ENCODE data around the gene NEURL3. TPM values are rescaled to one million over a fixed set of nuclear protein-coding genes. Genes with fewer than 3 reads are reported as not detected.
"Not testable (repeated sequence)": the region's sequence is repeated elsewhere in the genome, so short reads cannot be mapped to it uniquely, and the experiment has no call there.

The NEURL3 gene
- polyA plus RNA-seq, 1 donor: 0.19 TPM

DNA sequence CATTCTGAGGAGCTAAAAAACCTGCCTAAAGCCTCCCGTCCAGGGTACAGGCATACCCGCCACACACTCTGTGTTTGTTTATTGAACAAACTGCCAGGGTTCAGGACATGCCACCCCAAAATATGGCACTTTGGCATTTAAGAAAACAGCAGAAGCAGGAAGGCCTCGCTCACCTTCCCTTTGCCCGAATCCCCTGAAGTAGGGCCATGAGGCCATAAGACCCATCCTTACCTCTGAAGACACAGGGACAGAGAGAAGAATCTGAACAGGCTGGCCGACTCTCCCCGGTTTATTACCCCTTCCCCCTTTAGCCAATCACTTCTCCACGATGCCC, 1.7 kb upstream of the NEURL3 start:
- no peak for DNase-seq (ENCODE audit: low read depth)

DNA sequence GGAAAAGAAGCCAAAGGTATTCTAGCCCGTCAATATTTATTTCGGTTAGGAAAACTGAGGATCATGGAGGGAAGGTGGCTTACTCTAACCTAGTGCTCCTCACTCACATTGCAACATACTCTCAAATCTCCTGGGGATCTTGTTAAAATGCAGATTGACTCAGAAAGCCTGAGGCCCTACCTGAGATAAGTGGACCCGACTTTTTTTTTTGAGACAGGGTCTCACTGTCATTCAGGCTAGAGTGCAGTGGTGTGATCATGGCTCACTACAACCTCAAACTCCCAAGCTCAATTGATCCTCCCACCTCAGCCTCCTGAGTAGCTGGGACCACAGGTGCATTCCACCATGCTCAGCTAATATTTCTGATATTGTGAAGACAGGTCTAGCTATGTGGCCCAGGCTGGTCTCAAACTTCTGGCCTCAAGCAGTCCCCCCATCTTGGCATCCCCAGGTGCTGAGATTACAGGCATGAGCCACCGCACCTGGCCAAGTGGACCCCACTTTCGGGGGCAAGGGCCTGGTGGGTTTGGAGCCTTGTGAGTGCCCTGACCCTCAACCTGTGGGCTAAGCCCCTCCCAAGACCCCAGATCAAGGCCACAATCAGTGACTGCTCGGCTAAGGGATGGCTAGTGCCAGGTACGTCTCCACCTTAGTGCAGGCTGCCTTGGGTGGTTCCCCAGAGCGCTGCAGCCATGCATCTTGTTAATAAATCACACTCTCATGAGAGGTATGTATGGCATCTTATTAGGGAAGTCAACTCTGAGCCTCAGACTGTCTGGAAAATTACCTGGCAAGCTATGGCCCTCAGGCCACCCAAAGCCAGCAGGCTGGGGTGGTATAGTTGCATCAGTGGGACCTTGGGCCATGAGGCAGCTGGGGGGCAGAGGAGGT, 1.1 kb upstream of the NEURL3 start:
- DNase-seq (ENCODE audit: low read depth): no peak

DNA sequence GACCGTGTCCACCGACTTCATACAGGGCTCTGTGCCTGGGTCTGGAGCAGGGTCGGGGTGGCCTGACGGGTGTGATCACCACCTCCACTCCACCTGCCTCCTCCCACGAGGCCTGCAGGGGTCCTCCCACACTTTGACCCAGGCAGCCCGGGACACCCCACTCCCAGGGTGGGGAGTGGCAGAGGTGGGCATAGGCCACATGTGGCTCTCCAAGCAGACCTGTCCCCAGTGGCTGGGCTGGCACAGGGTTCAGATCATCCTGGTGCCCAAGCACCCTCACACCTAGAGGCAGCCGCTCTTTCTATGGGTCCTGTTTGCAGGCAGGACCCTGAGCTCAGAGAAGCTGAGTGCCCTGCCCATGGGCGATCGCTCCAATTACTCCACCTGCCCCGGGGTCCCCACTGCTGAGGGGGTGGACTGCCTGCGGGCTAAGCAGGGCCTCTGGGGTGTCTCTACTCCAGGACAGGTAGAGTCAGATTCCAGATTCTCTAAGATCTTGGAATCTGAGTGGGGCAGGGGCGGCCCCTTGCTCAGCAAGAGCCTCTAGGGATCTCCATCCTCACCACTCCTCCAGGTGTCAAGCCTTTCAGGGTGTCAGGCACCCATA, 1.4 kb downstream of the NEURL3 start:
- no peak for DNase-seq (ENCODE audit: low read depth)

DNA sequence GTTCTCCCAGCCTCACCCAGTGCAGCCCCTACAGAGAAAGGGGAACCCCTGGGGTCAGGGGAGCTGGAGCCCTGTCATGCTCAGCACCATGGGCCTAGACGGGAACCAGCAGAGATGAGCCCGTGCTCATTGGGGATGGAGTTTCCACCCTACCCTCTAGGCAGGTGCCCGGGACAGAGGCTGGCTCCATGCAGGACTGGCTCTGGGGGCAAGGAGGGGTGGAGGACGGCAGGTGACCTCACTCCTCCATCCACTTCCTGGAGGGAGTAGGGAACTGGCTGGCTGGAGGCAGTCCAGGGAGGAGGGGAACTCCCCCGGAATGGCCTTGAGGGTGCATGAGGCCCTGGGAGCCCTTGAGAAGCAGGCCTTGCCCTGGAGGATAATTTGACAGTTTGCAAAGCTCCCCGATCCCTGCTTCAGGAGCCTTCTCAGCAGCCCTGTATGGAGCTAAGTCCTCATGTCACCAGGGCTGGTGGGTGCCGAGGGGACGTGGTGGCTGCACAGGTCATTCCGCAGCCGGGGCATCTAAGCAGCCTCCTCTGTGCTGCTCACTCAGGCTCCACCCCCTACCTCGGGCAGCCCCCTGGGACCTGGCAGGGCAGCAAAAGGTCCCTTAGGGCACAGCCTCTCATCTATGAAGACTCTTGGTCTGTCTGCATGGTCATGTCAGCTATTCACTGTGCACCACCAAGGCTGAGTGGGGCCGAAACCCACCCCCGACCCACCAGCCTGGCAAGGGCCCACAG, 2.1 kb downstream of the NEURL3 start:
- no peak for DNase-seq (ENCODE audit: low read depth)

DNA sequence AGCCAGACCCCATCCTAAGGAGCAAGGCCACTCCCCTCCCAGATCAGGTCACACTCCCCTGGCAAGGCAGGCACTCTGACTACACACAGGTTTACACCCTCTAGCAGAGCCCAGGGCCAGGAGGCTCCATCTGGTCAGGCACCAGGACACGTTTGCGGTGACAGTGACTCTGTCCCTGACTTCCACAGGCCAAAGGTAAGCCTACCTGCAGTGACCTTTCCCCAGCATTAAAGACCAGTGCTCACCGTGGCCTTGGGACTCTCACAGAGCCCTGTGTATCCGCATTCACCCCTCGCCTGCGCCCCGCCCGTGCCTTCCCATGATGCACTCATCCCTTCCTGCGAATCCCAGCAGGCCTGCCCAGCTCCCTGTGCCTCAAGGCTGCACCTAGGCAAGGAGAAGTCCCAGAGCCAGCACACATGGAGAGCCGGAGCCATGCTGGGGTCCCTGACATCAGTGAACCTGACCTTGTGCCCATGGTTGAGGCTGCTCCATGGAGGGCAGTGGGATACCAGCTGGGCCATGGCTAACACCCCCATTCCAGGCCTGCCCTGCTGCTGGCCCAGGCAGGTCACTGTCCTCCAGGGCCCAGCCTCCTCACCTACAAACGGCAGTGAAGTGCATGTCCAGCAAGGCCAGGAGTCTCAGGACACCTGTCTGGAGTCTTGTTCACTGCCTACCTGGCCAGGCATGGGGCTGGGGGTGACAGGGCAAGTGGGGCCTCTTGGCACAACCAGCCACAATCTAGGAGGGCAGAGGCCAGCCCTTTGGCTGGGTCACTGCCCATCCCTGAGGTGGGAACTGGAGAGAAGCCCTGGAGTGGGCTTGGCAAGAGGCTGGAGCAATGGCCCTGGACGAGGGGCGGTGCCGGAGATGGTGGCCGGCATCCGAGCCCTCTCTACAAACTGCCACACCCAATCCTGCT, 3.0 kb downstream of the NEURL3 start:
- no peak for DNase-seq (ENCODE audit: low read depth)

DNA sequence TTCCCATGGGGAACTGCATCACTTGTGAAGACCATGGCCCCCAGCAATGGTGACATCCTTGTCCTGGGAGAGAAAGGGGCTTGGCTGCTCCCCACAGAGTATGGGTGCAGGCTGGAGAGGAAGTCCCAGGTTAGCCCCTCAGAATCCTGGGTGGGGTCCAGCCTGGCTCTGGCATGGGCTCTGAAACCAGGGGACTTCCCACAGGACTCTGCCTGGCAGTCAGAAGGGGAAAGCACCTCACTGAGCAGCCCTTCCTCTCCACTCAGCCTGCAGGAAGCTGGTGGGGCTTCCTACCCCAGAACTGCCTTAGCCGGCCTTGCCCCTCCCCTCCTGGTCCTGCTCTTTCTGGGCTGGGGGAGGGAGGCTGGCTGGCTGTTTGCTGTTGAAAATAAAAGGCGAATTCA, 3.7 kb downstream of the NEURL3 start:
- DNase-seq (ENCODE audit: low read depth): no peak

DNA sequence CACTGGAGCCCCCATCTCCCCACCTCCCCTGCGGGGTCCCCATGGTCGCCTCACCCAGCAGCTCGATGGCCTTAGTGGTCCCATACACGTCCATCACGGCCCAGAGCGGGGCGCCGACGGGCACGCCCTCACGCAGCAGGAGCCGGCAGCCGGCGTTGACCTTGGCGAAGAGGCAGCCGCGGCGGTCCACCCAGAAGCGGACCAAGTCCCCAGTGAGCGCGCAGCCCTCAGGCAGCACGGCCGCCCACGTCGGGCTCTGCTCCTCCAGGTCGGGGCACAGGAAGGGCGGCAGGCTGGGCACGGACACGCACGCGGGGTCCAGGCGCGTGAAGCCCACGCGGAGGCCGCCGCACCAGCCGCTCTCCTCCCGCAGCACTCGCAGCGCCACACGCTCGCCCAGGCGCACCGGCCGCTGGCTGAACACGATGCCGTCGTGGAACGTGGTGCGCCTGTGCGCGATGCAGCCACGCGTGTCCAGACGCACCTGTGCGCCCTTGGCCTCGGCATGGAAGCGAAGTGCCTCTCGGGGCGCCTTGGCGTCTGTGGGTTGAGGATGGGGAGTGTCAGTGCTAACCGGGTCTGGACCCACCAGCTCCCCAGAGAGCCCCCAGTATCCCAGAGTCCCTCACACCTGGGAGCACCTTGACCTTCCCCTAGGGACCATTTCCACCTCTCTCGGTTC, 4.6 kb downstream of the NEURL3 start:
- DNase-seq (ENCODE audit: low read depth): no peak

DNA sequence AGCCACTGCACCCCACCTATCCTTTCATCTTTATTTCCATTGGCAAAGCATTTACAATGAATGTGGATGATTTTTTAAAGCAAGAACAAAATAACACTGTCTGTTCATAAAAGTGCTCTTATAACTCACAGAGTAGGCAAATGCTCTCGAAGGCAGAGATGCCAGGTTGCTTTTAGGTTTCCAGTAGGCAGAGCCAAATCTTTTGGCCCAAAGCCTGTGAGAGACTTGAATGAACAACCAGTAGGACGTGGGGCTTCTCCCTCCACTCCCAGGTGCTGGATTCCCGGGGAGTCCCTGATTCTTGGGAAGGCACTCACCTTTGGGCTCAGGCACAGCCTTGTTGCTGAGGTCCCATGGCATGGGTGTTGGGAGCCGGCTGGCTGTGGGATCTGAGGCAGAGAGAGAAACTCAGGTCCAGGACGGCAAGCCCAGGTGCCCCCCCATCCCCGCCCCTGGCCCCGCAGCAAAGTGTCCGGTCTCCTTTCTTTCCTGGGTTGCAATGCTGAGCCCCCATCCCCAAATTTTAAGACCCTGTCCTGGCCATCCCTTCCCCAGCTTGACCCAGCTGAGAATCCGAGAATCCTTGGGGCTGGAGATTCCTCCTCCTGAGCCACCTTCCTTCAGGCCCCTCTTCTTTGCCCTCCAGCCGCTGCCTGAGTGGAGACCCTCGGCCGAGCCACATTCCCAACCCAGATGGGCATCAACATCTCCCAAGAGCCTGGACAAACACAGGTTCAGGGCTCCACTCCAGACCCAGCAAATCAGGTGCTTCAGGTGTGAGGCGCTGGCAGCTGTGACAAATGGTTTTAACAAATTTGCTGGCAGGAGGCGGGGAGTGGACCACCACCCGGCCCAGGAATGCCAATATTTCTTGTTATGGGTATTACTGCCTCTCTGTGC, 5.8 kb downstream of the NEURL3 start:
- no peak for DNase-seq (ENCODE audit: low read depth)

DNA sequence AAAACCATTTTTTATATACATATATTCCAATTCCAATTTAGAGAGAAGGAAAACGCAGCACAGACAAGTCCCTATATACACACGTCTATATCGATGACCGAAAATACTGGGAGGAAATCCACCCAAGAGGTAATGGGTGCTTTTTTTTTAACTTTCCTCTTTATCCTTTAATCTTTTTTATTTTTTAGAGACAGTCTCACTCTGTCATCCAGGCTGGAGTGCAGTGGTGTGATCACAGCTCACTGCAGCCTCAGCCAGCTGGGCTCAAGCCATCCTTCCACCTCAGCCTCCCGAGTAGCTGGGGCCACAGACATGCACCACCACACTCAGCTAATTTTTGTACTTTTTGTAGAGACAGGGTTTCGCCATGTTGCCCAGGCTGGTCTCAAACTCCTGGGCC, 6.5 kb downstream of the NEURL3 start:
- not testable (repeated sequence) for DNase-seq (ENCODE audit: low read depth)

DNA sequence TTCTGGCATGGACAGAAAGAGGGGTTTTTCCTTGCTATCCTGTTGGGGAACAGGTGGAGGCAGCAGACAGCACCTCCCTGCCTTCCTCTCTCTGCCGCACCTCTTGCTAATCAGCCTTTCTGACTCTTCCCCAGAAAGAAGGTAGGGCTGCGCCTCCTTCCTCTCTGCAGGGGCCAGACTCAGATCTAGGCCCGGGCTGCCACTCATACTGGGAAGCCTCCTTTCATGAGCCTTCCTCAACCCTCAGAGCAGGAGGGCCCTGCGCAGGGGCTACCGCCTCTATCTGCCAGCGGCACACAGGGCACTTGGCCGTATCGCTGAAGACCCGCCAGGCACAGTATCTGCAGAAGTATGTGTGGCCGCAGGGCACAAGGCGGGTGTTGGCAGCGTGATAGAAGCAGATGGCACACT, 7.1 kb downstream of the NEURL3 start:
- no peak for DNase-seq (ENCODE audit: low read depth)

DNA sequence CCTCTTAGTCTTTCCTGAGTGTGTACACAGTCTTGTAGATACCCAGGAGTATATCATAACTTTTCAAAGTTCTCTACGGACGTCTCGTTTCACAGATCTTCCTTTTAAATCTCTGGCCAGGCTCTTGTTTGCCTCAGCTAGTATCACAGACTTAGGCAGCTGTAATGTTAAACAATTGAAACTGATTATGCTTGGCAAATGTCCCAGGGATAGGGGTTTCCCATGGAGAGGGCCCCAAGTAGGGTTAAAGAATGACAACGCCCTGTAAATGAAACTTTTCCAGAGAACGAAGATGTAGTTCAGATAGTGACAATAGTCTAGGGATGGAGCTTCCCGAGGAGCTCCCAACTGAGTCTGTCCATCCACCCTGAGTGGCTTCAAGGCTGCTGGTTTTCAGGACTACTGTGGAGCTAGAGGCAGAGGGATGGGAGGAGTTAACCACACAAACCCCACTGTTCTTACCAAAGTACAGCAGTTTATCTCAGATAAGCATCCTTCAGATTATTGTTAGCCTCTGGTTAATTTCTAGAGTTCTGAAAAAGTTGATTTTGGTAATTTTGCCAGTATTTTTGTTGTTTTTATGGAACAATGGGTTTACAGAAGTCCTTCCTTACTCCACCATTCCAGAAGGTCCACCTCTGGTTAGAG, 9.1 kb downstream of the NEURL3 start:
- no peak for DNase-seq (ENCODE audit: low read depth)

DNA sequence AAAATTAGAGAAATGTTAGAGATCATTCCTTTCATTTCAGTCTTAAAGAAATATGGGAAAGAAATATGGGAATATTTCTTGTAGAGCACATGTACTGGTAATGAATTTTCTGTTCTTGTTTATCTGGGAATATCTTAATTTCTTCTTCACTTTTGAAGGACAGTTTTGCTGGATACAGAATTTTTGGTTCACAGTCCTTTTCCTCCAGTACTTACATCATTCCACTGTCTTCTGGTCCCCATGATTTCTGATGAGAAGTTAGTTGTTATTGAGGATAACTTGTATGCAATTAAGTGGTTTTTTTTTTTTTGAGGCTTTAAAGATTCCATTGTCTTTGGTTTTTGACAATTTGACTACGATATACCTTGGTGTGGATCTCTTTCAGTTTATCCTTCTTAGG, 11.0 kb downstream of the NEURL3 start:
- no peak for DNase-seq (ENCODE audit: low read depth)

DNA sequence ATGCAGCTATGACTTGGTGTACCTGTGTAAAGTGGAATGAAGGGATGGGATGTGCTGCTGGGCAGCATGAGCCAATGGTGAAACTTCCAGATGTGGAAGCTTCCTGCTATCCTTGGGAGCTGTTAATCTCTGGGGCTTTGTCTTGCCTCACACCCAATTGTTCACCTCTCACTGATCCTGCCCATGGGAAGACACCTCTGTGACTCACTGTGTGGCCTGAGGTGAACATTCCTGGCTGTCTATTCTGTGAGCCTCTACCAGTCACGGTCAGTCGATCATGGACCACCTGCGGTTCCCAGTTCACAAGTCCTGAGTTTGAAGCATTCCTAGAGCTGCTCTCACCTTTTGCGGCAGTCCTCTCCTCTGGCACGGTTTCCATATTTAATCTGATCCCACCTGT, 12.1 kb downstream of the NEURL3 start:
- DNase-seq (ENCODE audit: low read depth): no peak

DNA sequence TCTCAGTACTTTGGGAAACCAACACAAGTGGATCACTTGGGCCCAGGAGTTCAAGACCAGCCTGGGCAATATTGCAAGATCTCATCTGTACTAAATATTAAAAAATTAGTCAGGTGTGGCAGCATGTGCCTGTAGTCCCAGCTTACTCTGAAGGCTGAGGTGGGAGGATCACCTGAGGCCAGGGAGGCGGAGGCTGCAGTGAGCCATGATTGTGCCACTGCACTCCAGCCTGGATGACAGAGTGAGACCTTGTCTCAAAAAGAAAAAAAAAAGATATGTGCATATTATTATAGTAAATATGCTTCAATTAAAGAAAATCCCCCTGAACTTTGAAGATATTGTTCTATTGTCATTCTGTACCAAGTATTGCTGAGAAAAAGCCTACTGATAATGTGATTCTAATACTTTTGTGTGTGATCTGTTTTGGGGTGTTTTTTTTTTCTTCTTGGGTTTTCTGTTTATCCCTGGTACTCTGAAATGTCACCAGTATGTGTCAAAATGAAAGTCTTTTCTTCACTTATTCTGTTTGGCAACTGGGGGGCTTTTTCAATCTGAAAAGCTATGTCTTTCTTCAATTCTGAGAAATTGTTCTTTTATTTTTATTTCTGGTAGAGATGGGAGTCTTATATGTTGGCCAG, 13.2 kb downstream of the NEURL3 start:
- DNase-seq (ENCODE audit: low read depth): no peak

DNA sequence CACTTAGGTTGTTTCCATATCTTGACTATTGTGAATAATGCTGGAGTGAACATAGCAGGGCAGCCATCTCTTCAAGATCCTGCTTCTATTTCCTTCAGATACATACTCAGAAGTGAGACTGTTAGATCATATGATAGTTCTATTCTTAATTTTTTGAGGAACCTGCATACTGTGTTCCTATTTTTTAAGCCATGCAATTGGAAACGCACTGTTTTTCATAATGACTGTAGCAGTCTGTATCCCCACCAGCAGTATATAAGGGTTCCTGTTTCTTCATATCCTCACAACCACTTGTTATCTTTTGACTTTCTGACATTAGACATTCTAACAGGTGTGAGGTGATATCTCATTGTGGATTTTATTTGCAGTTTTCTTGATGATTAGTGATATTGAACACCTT, 15.5 kb downstream of the NEURL3 start:
- DNase-seq (ENCODE audit: low read depth): no peak

DNA sequence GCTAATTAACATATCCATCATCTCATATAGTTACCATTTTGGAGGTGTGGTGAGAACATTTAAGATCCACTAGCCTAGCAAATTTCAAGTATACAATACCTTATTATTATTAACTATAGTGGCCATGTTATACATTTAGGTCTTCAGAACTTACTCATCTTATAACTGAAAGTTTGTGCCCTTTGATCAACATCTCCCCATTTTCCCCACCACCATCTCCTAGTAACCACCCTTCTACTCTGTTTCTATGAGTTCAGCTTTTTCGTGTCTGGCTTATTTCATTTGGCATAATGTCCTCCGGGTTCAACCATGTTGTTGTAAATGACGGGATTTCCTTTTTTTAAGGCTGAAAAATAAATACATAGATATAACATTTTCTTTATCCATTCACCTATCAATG, 15.9 kb downstream of the NEURL3 start:
- DNase-seq (ENCODE audit: low read depth): no peak

DNA sequence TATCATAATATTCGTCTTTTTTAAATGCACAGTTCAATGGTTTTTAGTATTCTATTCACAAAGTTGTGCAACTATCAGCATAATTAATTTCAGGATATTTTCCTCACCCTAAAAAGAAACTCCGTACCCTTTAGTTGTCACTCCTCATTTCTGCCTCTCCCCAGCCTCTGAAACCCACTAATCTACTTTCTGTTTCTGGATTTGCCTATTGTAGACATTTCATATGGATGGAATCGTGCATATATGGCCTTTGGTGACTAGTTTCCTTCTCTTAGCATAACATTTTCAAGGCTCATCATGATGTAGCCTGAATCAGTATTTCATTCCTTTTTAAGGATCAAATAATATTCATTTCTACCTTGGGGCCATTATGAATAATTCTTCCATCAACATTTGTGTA, 18.5 kb downstream of the NEURL3 start:
- DNase-seq (ENCODE audit: low read depth): no peak

DNA sequence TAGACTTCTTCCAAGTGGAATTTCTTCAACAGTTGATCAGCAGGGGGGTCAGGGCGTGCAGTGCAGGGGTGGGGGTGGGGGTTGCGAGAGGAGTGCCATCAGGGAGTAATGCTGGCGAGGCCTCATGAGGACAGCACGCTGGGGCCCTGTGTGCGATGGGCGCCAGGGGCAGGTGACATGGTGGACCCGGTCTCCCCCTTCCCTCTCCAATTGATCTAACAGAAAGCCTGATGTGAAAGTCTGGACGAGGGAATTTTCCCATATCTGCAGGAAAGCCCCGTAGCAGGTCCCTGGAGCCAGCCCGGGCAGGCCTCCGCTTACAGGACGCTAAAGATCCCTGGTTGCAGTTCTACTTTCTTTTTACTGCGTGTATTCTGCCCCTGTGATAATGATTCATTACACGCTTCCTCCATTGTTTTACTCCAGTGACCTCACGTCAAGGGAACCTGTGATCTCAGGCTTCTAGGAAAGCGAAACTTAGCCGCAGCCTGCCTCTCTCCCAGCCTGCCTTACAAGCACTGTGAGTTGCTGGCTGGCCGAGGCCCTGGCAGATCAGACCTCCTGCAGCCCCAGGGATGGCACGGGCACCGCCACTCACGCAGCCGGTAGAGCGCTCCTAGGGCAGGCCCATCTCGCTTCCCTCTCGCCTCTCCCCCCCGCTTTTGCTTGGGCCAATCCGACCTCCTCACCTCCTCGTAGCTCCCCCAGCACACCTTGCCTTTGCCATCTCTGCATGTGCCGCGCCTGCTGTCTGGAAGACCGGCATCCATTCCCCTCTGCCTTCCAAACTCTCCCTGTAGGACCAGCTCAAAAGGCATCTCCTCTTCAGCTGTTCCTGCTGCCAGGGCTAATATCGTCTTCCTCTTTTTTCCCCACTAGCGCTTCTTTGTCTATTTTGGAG, 19.2 kb downstream of the NEURL3 start:
- peak; percentile 43 for DNase-seq (ENCODE audit: low read depth)
